GM21367 (cell line): ENCODE results near the gene CIAO1.
A peak's percentile ranks its signal among the peaks of the same experiment; 100 is the strongest.
"Not testable (repeated sequence)": the region's sequence is repeated elsewhere in the genome, so short reads cannot be mapped to it uniquely, and the experiment has no call there.

Experiments used
- ATAC-seq: cut with Tn5 transposase; IDR thresholded peaks from one replicate; pipeline ENCODE4 v1.9.1; 2021; ENCODE audit not compliant: unreplicated experiment

Gene CIAO1

GRCh38 chr2:96265840-96266679, at the start of gene CIAO1, which contains the start of gene TMEM127:
CIAO1 (plus strand) TSS chr2:96266225; CDS start chr2:96266351, 126 bp downstream.
TMEM127 (minus strand) TSS chr2:96265997; CDS start chr2:96265381, 616 bp downstream.
- peak; percentile 89 for ATAC-seq

DNA sequence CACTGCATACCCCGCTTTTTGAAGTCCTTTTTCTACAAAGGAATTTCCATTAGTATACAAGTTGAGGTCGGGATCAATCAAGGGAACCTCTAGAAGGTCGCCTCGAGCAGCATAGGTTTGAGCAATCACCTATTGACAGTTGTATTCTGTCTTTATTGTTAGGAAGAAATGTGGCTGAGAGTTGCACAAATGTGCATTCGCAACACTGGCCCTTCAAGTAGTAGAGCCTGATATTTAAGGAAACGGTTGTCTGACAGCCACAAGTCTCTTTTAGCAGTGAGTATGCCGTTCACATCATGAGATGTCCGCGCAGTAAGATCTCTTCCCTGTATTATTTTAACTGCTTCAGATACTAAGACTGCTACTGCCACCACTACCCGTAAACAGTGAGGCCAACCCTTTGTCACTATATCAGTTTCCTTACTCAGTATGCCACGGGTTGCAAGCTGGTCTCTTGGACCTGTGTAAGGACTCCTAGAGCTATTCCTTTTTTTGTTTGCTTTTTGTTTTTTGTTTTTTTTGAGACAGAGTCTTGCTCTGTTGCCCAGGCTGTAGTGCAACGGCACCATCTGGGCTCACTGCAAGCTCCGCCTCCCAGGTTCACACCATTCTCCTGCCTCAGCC, 47.4 kb upstream of the CIAO1 start:
- no peak for ATAC-seq

GRCh38 chr2:96219959-96220358, 46.1 kb upstream of the CIAO1 start:
- not testable (repeated sequence) for ATAC-seq

GRCh38 chr2:96221106-96221505, 44.9 kb upstream of the CIAO1 start:
- ATAC-seq = not testable (repeated sequence)

DNA sequence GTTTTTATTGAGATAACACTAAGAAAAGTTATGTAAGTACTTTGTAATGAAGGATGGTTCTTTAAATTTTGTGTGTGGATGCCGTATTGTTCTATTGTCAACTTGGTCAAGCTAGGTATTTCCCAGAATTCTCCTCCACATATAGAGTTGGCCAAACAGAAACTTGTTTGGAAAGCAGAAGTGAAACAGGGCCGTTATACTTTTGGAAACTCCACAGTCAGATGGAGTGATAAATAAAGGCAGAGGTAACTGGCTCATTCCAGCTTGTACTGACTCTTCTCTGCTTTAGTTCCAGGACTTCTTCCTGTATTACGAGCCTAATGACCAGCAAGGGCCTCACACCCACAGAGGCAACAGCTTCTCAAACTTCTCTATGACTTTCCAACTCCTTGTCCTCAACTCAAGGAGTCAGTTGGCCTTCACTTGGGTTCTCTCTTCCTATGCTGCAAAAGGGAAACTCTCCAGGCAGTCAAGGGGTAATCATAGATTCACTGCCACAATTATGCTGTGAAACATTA, 41.0 kb upstream of the CIAO1 start:
- ATAC-seq = peak; percentile 62

GRCh38 chr2:96231316-96231715, 34.7 kb upstream of the CIAO1 start:
- ATAC-seq = no peak

DNA sequence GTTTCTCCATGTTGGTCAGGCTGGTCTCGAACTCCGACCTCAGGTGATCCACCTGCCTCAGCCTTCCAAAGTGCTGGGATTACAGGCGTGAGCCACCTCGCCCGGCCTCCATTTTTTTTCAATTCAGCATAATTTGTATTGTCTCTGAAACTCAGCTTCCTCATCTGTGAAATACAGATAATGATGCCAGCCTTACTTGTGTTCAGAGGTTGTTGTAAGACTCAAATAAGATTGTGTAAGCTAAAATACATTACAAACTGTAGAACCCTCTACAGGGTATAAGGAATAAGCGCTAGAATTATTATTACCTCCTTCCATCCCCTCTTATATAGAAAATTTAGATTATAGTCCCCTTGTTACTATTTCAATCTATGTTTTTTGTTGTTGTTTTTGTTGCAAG, 32.6 kb upstream of the CIAO1 start:
- no peak for ATAC-seq

- peak; percentile 82 for ATAC-seq
These were observed 32.1 kb upstream of the CIAO1 start for GRCh38 chr2:96233880-96234316.

DNA sequence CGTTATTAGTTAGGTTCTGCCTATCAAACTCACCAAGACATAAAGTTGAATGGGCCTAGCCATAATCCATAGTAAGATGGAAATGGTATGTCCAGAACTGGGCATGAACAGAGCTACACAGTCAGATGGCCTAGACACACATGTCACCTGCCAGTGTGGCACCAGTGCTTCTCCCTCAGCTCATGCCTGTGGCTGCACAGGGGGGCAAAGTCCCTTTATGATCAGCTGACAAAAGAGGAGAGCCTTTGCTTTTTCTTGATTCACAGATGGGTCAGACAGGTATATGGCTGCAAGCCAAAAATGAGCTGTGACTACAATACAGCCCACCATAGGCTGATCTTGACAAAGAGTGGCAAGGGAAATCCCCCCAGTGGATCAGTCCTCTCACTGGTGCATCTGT, 29.1 kb upstream of the CIAO1 start:
- no peak for ATAC-seq

DNA sequence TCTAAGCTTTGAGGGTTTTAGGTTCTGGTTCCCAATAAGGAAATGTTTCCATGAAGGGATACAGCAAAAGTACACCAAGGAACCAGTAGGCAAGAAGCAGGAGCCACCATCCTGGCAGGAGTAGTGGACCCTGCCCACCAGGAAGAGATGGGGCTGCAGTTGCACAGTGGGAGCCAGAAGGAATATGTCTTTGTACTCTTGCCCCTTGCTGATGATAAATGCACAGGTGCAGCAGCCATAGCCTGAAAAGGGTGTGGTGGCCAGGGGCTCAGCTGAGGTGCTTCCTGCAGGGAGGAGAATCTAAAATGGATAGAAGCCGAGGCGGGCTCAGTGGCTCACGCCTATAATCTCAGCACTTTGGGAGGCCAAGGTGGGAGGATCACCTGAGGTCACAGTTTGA, 27.8 kb upstream of the CIAO1 start:
- ATAC-seq = no peak

DNA sequence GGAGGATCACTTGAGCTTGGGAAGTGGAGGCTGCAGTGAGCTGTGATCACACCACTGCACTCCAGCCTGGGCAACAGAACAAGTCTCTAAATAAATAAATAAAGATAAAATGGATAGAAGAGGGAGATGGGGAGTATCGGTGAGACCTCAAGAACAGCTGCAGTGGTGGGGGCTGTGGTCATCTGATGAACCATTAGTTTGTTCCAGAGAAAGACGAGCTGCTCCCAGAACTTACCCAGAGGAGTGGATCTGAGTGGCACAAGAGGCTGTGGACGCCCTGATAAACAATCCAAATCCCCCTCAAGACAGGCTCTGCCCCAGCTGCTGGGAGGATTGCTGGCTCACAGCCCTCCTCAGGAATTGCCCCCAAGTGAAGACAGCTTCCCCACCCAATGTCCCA, 26.9 kb upstream of the CIAO1 start:
- ATAC-seq = no peak

DNA sequence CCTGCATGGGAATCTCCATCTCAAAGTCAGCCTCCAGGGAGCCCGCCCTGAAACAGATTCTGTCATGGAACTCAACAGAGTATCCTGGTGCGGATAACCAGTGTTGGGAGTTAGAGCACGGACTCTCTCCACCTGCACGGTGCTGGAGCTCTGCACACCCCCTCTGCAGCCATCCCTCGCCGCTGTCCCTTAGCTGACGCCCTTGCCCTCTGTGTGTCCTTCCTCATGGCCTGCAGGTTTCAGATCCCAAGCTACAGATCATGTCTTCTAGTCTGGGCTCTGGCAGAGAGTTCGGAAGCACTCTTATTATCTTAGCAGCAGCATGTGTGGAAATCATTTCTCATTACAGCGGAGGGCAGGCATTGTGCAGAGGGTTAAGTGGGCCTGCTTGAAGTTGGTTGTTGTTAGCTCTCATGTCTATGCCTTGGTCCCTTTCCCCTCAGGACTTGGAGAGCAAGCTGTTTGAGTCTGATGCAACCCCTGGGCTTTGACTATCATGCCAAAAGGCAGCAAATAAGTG, 26.2 kb upstream of the CIAO1 start:
- no peak for ATAC-seq

GRCh38 chr2:96240341-96241038, 25.5 kb upstream of the CIAO1 start:
- no peak for ATAC-seq

DNA sequence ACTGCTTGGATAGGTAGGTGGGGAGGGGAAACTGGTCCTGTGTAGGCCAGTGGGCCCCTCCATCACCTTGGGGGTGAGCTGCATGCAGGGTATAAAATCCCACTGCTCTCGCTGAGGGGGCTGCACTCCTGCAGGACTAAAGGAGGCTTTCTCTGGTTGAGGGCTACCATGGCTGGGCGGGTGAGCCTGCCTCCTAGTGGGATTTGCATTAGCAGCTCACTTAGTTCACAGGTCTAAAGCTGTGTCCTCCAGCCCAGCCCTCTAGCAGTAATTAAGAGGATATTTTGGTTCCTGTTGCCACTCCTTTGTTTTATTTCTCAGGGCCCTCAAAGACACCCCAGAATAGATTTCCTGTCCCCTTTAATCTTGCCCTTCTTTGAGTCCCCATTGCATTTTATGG, 24.8 kb upstream of the CIAO1 start:
- no peak for ATAC-seq

DNA sequence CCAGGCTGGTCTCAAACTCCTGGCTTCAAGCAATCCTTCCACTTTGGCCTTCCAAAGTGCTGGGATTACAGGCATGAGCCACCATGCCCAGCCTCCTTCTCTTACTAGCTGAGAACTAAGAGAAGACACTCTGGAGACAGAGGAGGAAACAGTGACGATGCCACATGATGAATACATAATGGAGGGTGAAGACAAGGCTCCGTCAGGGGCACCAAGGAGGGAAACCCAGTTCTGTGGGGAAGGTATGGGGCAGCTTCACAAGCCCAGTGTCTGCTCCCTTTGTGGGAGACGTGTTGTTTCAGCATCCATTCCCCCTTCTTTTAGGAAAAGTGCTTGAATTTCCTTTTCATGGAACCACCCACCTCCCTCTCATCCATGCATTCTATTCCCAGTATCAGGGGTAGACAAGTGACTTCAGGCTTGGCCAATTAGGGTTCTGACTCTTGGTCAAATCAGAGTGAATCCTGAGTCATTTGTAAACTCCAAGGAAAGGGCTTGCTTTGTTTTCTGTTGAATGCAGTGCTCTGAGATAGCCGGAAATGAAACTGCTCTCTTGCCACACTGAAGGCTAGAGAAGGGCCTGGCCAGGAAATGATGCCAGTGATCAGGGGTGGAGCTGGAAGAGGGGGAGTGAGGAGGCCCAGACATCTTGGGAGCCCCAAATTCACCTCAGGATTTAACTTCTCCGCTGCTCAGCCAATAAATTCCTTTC, 24.0 kb upstream of the CIAO1 start:
- peak; percentile 74 for ATAC-seq

GRCh38 chr2:96243843-96244242, 22.2 kb upstream of the CIAO1 start:
- no peak for ATAC-seq

GRCh38 chr2:96245609-96246390, 20.2 kb upstream of the CIAO1 start:
- no peak for ATAC-seq

- ATAC-seq = no peak
These were observed 19.0 kb upstream of the CIAO1 start for GRCh38 chr2:96247009-96247408.

DNA sequence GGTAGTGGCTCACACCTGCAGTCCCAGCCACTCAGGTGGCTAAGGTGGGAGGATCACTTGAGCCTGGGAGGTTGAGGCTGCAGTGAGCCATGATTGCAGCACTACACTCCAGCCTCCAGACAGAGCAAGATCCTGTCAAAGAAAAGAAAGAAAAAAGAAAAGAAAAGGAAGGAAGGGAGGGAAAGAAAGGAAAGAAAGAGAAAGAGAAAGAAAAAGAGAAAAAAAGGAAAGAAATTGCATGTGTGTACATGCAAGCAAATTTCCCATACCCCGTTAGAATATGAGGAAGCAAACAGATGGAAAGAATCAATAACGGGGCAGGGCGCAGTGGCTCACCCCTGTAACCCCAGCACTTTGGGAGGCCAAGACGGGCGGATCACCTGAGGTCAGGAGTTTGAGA, 18.1 kb upstream of the CIAO1 start:
- no peak for ATAC-seq

DNA sequence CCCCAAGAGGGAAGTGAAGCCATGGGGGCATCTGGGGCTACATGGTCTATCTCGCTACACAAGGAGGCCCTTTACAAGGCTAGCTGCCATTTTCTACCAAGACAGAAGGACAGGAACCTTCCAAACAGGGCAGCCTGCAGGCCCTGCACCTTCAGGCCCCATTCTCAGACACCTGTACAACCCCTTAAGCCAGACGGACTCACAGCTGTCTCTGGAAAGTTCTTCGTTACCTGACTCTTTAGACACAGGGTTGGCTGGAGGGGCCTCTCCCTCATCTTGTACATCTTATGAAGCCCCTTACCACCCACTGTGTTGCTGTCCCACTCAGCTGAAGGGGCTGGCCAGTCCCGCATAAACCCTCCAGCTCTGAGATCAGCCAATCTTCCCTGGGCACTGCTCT, 17.4 kb upstream of the CIAO1 start:
- ATAC-seq = no peak
